B cell (primary cell): Measurements from ENCODE around the gene C8A. TPM values are rescaled to one million over a fixed set of nuclear protein-coding genes. Genes with fewer than 3 reads are reported as not detected.

Experiments used
- ATAC-seq: fragments of 200-7000 bp; cut with Tn5 transposase; one replicate; pipeline ENCODE4 v1.10.0; 2021; ENCODE audit warnings: low read depth, mild to moderate bottlenecking, moderate number of reproducible peaks, moderate library complexity
- CTCF ChIA-PET: fragments of 350-600 bp; sonication (Branson Sonifier 250); formaldehyde crosslinking; loops from one replicate; lab custom pipeline; 2021; ENCODE audit warnings: antibody characterized with exemption, inconsistent platforms; lab: Charles Lee
- POLR2A ChIA-PET: fragments of 350-600 bp; sonication (Branson Sonifier 250); formaldehyde crosslinking; loops from one replicate; lab custom pipeline; 2021; ENCODE audit warnings: antibody characterized with exemption; lab: Charles Lee
- DNase-seq: peaks from one replicate; pipeline ENCODE4 v3.0.0; 2013
- H2AFZ ChIP-seq: 2 replicates; pipeline ENCODE4 v1.6.1; 2012; ENCODE audit warnings: mild to moderate bottlenecking, low read depth, low read length; ENCODE audit not compliant: insufficient read depth, poor library complexity, severe bottlenecking
- H3K27ac ChIP-seq, 2 donors: 1 replicate in 1 of 2; 2 replicates in 1 of 2; pipeline ENCODE4 v1.5.1; 2012 to 2013; ENCODE audit warnings: low read length in 2 of 2, mild to moderate bottlenecking in 2 of 2, moderate library complexity in 1 of 2
- H3K27me3 ChIP-seq, 4 experiments: fragments of 200-600 bp in 1 of 4; sonication (generic) in 1 of 4; replicated peaks in 1 of 4; 1 replicate in 2 of 4; 2 replicates in 2 of 4; pipeline versions ENCODE4 v1.6.1 to v1.7.0; 2013 to 2016; ENCODE audit warnings: low read length in 3 of 4, mild to moderate bottlenecking in 2 of 4, mixed read lengths in 1 of 4, moderate library complexity in 1 of 4; ENCODE audit not compliant: insufficient read depth in 4 of 4, control insufficient read depth in 3 of 4; ENCODE audit errors: control extremely low read depth in 1 of 4
- H3K36me3 ChIP-seq, 2 experiments: replicated peaks in 1 of 2; 1 replicate in 1 of 2; 2 replicates in 1 of 2; pipeline versions ENCODE4 v1.6.1 to v1.7.1; 2013; ENCODE audit warnings: low read length in 1 of 2; ENCODE audit not compliant: insufficient read depth in 2 of 2, control insufficient read depth in 1 of 2; ENCODE audit errors: control extremely low read depth in 1 of 2, extremely low read depth in 1 of 2
- H3K4me1 ChIP-seq, 2 donors: fragments of 200-600 bp in 1 of 2; sonication (generic) in 1 of 2; 1 replicate in 1 of 2; 2 replicates in 1 of 2; pipeline versions ENCODE4 v1.5.1 to v1.6.1; 2013 to 2017; ENCODE audit warnings: low read length in 2 of 2; ENCODE audit not compliant: control insufficient read depth in 2 of 2, insufficient read depth in 2 of 2
- H3K4me2 ChIP-seq: replicated peaks from 2 replicates; pipeline ENCODE3; 2012; ENCODE audit warnings: mild to moderate bottlenecking, low read depth, low read length; ENCODE audit not compliant: poor library complexity, severe bottlenecking
- H3K4me3 ChIP-seq, 5 experiments: fragments of 200-600 bp in 1 of 5; sonication (generic) in 1 of 5; 1 replicate in 3 of 5; 2 replicates in 2 of 5; pipeline versions ENCODE4 v1.5.1 to v1.7.0; 2011 to 2016; ENCODE audit warnings: low read length in 4 of 5, mild to moderate bottlenecking in 4 of 5, low read depth in 2 of 5, control low read depth in 1 of 5, moderate library complexity in 1 of 5; ENCODE audit not compliant: insufficient read depth in 1 of 5; ENCODE audit errors: control extremely low read depth in 1 of 5, extremely low read depth in 1 of 5
- H3K79me2 ChIP-seq: fragments of 200-600 bp; sonication (generic); one replicate; pipeline ENCODE4 v1.6.0; 2016; ENCODE audit warnings: low read length; ENCODE audit not compliant: control insufficient read depth, insufficient read depth
- H3K9ac ChIP-seq: fragments of 200-600 bp; sonication (generic); 2 replicates; pipeline ENCODE4 v1.6.1; 2017; ENCODE audit warnings: mild to moderate bottlenecking, low read length, moderate library complexity
- H3K9me3 ChIP-seq, 3 donors: one replicate each; pipeline versions ENCODE4 v1.6.1 to v1.7.1; 2013; ENCODE audit warnings: low read length in 2 of 3; ENCODE audit not compliant: control insufficient read depth in 2 of 3, insufficient read depth in 1 of 3; ENCODE audit errors: control extremely low read depth in 1 of 3
- H4K20me1 ChIP-seq: 2 replicates; pipeline ENCODE4 v1.6.0; 2012; ENCODE audit warnings: mild to moderate bottlenecking, low read length; ENCODE audit not compliant: insufficient read depth, control insufficient read depth, poor library complexity, severe bottlenecking
- H3K27ac Mint-ChIP-seq: one replicate; pipeline ENCODE4 v1.8.0; 2021; ENCODE audit warnings: mixed read lengths
- H3K27me3 Mint-ChIP-seq: one replicate; pipeline ENCODE4 v1.8.0; 2021; ENCODE audit warnings: mixed read lengths
- H3K4me1 Mint-ChIP-seq: one replicate; pipeline ENCODE4 v1.8.0; 2021; ENCODE audit warnings: mixed read lengths
- H3K4me3 Mint-ChIP-seq: one replicate; pipeline ENCODE4 v1.8.0; 2021; ENCODE audit warnings: mixed read lengths
- H3K9me3 Mint-ChIP-seq: one replicate; pipeline ENCODE4 v1.8.0; 2022; ENCODE audit warnings: mixed read lengths; ENCODE audit not compliant: insufficient read depth
- CTCF ChIP-seq: fragments of 200-600 bp; IDR thresholded peaks from one replicate; pipeline ENCODE4 v1.8.0; 2022; ENCODE audit warnings: antibody characterized with exemption, mild to moderate bottlenecking
- EZH2 ChIP-seq: IDR thresholded peaks from 2 replicates; pipeline ENCODE4 v1.6.1; 2012; ENCODE audit warnings: borderline replicate concordance, low read depth, mild to moderate bottlenecking, moderate library complexity, low read length; ENCODE audit not compliant: insufficient read depth, poor library complexity, severe bottlenecking
- WGBS: methylation state at CpG from one replicate; pipeline ENCODE4 v1.1.5; 2013; ENCODE audit warnings: missing lambda C conversion rate; ENCODE audit not compliant: insufficient coverage; 5-methylcytosine and 5-hydroxymethylcytosine counted together
- intact Hi-C: fragments of 100-400 bp; cut with micrococcal nuclease; formaldehyde crosslinking; loops from one replicate; pipeline ENCODE4 v1.10.0; 2022
- polyA plus RNA-seq: library from polyadenylated mRNA; depleted of rRNA; stranded (reverse); fragments of >200 nt; gene quantifications from 2 replicates; pipeline ENCODE4 v1.2.3, GENCODE V29; 2012
- total RNA-seq, 2 donors: library from RNA; stranded (reverse); fragments of 120-200 nt in 1 of 2; gene quantifications; 1 replicate in 1 of 2; 2 replicates in 1 of 2; pipeline versions ENCODE4 v1.2.3 to v1.2.4, GENCODE V29; 2013 to 2022

The C8A gene
- total and polyA plus RNA-seq, 2 donors (not counting 1 experiment from before 2014, with no cell fraction given), result not detected

GRCh38 chr1:56931686-56932085 is 77.1 kb downstream of the C8A start:
- Histone ChIP-seq H3K36me3 (no peaks in the 10 kb centered on the region), H3K9me3 (no peaks in the 10 kb centered on the region), H3K4me3 (no peak overlapping the region), H2AFZ (no peak overlapping the region), H3K4me1 (no peaks in the 10 kb centered on the region), H3K79me2 (no peaks in the 10 kb centered on the region), H3K4me2 (no peak overlapping the region), H3K27ac (no peak overlapping the region), H4K20me1 (no peaks in the 10 kb centered on the region), H3K9ac (no peak overlapping the region), H3K27me3 (peaks cover 0 to 3% (median 0%) of the 10 kb centered on the region in 4 experiments)
- no peak for DNase-seq
- H3K9me3 Mint-ChIP-seq, result peaks cover 2% of the 10 kb centered on the region
- H3K4me3 Mint-ChIP-seq, result no peak overlapping the region
- no peak overlapping the region for H3K27ac Mint-ChIP-seq
- ATAC-seq, result no peak
- TF ChIP-seq EZH2, result no peak
- no peak for TF ChIP-seq CTCF
- peaks cover 8% of the 10 kb centered on the region for H3K27me3 Mint-ChIP-seq
- WGBS, result 100% methylated on average over 1 of the region's 3 CpGs
- POLR2A ChIA-PET, result no interaction called here
- H3K4me1 Mint-ChIP-seq, result no peaks in the 10 kb centered on the region
- CTCF ChIA-PET, result no interaction called here
- intact Hi-C loops, result no loop called here

- ChIA-PET POLR2A (no interaction called here), CTCF (interaction anchor here (0.6 kb wide), 1 partner anchor 103 kb away, joined by 3 read pairs; no protein-coding TSS in a partner anchor)
- intact Hi-C loops, result no loop called here
- H4K20me1 ChIP-seq, result no peaks in the 10 kb centered on the region
- no peak overlapping the region for H3K27ac ChIP-seq
- H3K36me3 ChIP-seq, result no peaks in the 10 kb centered on the region
- DNase-seq (no peak), ATAC-seq (no peak)
- no peaks in the 10 kb centered on the region for H3K4me1 Mint-ChIP-seq
- no peak for TF ChIP-seq EZH2
- peaks cover 2% of the 10 kb centered on the region for H3K9me3 Mint-ChIP-seq
- H3K27me3 ChIP-seq, result no peaks in the 10 kb centered on the region
- H3K27ac Mint-ChIP-seq, result no peak overlapping the region
- H3K9ac ChIP-seq, result no peak overlapping the region
- H2AFZ ChIP-seq, result no peak overlapping the region
- H3K27me3 Mint-ChIP-seq, result peaks cover 14% of the 10 kb centered on the region
- no peak overlapping the region for H3K4me3 Mint-ChIP-seq
- no peak overlapping the region for H3K4me2 ChIP-seq
- H3K4me1 ChIP-seq, result no peaks in the 10 kb centered on the region
- H3K9me3 ChIP-seq, result no peaks in the 10 kb centered on the region
- H3K79me2 ChIP-seq, result no peaks in the 10 kb centered on the region
- H3K4me3 ChIP-seq, result no peak overlapping the region
- 66% methylated on average over 2 of the region's 2 CpGs for WGBS
Measured at GRCh38 chr1:56933161-56933560, 78.6 kb downstream of the C8A start.
